Fibroblast of skin of scalp (primary cell): ENCODE results near the gene ALAD.

Source experiments
- DNase-seq: peaks from one replicate; pipeline ENCODE4 v3.0.0-alpha.2; 2013

ALAD gene

DNA sequence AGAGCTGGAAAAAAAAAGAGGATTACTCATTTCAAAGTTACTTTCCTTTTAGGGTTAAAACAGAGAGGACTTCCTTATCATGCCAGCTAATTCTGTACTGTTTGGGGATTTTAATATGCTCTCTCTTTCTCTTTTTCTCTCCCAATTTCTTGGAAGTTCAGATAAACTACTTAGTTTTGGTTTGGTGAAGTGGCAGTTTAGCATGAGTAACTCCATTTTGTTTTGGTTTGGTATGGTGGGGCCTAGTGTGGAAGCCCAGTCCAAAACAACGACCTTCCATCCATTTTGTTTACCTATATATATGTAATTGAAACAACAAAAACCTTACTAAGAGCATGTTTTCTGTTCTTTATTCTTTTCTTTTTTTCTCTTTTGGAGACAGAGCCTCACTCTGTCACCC lies 55.4 kb downstream of the ALAD start:
- DNase-seq: no peak

DNA sequence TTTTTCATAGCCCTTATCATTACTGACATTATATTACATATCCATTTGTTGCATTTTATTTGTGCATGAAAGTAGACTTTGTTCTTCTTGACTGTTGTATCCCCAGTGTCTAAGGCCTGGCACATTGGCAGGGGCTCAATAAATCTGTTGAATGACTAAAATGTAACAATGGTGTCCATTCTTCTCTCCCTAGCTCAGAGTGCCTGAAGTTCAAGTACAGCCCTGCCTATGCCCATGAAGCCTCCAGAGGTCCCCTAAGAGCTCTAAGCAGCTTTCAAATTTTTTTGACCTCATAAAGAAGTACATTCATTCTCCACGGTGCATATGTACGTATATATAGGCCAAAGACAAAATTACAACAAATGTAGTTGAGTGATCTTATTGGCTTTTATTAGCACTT lies 55.9 kb downstream of the ALAD start:
- DNase-seq: no peak

DNA sequence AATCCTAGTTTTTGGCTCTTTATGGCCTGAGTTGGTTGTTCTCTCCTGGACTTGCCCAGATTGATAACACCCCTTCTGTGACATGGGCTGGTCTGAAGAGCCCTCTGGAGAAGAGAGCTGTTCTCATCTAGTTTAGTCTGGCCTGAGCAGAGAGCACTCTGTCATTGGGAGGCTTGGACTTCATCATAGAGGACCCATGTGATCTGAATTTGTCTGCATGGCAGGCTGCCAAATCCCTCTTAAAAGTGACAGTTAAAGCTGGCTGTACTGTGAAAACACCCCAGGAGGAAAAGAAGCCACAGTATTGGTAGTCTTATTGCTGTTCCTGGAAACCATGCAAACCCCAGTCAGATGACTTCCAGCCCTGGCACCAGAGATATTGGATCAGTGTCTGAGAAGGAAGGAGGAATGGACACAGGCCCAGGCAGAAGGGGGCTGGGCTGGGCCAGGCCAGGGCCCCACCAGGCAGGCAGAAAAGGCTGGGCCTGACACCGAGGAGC lies 57.3 kb downstream of the ALAD start:
- peak; percentile 67 for DNase-seq

DNA sequence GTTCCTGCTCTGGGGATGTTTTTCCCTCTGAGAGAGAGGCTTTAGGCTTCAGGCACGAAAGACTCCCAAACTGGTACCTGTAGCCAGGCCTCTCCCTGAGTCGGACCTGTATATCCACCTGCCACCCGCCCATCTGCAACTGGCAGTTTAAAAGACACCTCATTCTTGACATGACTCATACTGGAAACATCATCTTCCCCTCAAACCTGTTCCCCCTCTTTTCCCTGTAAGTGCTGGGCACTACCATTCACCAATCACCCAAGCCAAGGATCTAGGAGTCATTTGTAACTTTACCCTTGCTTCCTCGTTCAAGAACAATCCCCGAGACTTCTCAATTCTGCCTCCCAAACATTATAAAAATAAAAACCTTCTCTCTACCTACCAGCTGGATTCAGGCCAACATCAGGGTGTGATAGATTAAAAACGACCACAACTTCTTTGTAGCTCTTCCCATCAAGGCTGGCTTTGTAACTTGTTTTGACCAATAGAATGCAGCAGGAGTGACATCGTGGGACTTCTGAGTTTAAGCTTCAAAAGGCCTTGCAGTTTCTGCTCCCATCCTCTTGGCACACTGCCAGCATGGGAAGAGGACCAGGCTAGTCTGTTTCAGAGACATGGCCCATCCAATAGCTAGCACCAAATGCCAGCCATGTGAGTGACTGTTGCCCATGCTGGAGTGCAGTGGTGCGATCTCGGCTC lies 59.2 kb downstream of the ALAD start:
- no peak for DNase-seq

DNA sequence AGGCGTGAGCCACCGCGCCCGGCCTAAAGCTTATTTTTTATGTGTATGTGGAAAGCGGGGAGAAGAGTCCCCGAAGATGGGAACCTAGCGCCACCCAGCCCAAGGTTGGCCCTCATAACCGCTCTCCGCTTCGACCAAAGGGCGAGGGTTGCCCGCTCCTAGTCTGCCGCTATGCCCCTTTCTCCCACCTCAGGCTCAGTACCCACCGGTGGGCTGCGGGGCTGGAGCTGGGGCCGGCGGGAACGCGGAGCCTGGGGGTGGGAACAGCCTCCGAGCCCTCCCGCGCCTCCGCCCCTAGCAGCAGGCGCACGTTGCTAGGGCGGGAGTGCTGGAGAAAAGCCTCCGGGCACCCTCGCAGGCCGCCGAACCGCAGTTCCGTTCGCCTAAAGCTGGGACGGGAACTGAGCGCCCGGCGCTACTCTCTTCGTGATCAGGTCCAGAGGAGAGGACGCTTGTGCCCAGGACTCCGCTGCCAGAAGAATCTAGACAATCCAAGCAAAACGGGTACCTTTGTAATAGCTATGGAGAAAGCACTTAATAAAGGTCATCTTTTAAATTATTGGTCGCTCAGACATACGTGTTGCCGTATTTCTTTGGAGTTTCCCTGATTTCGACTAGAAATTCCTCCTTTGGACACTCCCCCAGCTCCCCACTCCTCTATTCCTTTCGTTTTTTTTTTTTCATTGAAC lies 60.9 kb downstream of the ALAD start, which contains the start of gene WDR31:
TSS of gene WDR31 (minus strand) at position 265 of the 689 bp plus-strand sequence. CDS start 8,253 bp downstream, outside the sequence.
- peak; percentile 89 for DNase-seq

DNA sequence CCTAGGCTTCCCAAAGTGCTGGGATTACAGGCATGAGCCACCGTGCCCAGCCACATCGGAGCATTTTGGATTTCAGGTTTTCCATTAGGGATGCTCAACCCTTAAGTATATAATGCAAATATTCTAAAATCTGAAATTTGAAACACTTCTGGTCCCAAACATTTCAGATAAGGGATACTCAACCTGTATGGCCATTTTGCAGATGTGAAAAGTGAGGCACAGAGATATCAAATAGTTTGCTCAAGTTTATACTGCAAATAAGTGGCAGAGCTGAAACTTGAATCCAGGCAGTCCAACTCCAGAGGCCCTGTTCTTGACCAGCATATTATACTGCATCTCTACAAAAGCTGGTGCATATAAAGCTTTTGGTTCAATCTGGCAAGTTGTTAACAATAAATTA lies 63.4 kb downstream of the ALAD start:
- DNase-seq: no peak
